ENCODE measurements around the gene PKNOX2. TPM values are rescaled to one million over a fixed set of nuclear protein-coding genes. Genes with fewer than 3 reads are reported as not detected.

The PKNOX2 gene
- total RNA-seq, 4 donors from 2014 or later = 0.40 to 5.9 (median 1.1) TPM; not detected in 1

DNA sequence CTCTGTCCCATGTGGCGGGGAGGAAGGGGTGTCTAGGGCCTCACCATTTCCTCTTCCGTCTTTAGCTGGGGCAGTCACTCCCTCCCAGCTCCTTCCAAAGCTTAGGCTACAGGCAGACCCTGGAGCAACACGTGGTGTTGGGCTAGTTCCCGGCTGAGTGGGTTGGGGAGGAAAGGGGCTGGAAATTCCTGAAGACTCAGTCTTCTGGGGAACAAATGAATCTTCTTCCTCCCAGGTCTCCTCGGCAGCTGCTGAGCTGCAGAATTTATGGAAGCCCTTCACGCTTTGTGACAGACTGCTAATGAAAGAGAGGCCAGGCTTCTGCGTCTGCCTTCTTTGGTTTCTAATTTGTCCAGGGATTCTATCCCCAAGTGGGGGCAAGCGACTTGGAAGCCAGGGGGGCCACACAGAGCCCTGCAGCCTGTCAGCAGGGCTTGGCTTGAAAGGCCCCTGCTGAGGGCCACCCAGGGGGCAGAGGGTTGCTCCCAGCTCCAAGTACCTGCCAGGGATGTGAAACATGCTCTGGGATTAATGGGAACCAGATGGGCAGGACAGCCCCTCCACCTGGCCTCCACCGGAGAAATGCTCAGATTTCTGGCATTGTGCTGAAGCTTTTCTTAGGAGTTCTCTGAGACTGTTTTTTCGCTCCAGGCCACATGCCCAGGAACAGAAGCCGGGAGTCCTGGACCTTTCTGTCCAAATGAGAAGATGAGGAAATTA is 123.1 kb downstream of the PKNOX2 start:
- H3K4me3 ChIP-seq = no peak overlapping the region
- H3K27ac ChIP-seq = no peak overlapping the region
- intact Hi-C loops (cut with DNase I) = no loop called here
- 48 to 75% methylated on average over 5 to 7 of the region's 11 CpGs for WGBS, 2 donors
- no peaks in the 10 kb centered on the region for H3K36me3 ChIP-seq
- TF ChIP-seq, protein P1, sequence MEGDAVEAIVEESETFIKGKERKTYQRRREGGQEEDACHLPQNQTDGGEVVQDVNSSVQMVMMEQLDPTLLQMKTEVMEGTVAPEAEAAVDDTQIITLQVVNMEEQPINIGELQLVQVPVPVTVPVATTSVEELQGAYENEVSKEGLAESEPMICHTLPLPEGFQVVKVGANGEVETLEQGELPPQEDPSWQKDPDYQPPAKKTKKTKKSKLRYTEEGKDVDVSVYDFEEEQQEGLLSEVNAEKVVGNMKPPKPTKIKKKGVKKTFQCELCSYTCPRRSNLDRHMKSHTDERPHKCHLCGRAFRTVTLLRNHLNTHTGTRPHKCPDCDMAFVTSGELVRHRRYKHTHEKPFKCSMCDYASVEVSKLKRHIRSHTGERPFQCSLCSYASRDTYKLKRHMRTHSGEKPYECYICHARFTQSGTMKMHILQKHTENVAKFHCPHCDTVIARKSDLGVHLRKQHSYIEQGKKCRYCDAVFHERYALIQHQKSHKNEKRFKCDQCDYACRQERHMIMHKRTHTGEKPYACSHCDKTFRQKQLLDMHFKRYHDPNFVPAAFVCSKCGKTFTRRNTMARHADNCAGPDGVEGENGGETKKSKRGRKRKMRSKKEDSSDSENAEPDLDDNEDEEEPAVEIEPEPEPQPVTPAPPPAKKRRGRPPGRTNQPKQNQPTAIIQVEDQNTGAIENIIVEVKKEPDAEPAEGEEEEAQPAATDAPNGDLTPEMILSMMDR (IDR thresholded peaks at IDR 0.05) = no peak
- TF ChIP-seq POLR2A (IDR thresholded peaks at IDR 0.05) = no peak
- H3K4me1 ChIP-seq = peaks cover 0 to 10% (median 0%) of the 10 kb centered on the region in 3 donors
- DNase-seq = no peak
- H3K9me3 ChIP-seq = no peaks in the 10 kb centered on the region
- peaks cover 0 to 5% (median 0%) of the 10 kb centered on the region in 4 donors for H3K27me3 ChIP-seq

DNA sequence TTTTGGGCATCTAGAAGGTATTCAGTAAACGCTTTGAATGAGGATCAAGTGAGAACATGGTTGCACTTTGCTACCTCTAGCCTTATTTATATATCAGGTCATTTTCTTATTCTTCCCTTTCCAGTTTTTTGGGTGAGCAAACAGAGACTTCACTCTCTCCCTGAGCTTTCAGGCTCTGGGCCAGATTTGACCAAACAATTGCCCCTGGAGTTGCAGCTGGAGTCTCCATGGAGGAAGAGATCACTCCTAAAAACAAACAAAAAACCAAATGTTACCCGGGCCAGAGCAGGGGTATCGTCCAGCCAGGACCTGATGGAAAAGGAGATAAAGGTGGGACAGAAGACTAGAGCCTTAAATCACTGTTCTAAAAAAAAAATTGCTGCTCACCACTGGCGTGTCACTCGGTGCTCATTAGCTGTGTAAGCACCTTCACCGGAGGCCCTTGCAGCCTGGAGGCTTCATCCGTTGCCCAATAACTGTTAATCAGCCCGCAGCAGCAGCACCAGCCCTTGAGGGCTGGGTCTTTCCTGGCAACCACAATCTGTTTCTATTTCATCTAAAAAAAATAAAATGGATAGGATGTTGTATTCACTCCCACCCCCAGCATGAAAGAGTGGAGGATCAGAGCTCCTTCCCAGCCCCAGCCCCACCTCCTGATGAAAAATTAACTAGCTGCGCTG is 125.0 kb downstream of the PKNOX2 start:
- no peaks in the 10 kb centered on the region for H3K36me3 ChIP-seq
- no peak overlapping the region for H3K4me3 ChIP-seq
- no peaks in the 10 kb centered on the region for H3K9me3 ChIP-seq
- TF ChIP-seq, protein P1 (IDR thresholded peaks at IDR 0.05) = no peak
- TF ChIP-seq POLR2A (IDR thresholded peaks at IDR 0.05) = no peak
- H3K27me3 ChIP-seq = peaks cover 0 to 5% (median 0%) of the 10 kb centered on the region in 4 donors
- WGBS, 2 donors = 55 to 69% methylated on average over 8 of the region's 9 CpGs
- intact Hi-C loops (cut with DNase I) = no loop called here
- DNase-seq = no peak
- H3K27ac ChIP-seq = no peak overlapping the region
- peaks cover 0 to 10% (median 0%) of the 10 kb centered on the region in 3 donors for H3K4me1 ChIP-seq

DNA sequence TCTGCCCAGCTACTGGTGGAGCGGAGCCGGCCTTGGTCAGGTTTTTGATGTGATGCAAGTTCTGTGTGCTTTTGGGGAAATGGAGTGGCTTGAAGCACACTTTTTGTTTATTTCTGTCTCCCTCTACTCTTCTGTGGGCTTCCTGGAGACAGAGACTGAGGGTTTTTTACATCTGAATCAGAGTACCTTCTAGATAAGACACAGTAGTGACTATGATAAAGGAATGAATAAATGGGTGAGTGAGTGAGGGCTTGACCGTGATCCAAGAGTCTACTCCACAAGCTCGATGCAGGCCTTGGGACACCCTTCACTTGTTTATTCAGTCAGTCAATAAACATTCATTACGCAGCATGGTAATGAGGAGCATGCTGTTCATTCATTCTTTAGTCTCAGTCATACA is 125.7 kb downstream of the PKNOX2 start:
- peaks cover 0 to 10% (median 0%) of the 10 kb centered on the region in 3 donors for H3K4me1 ChIP-seq
- no peak overlapping the region for H3K4me3 ChIP-seq
- TF ChIP-seq, protein P1 (IDR thresholded peaks at IDR 0.05) = no peak
- no peak for TF ChIP-seq POLR2A (IDR thresholded peaks at IDR 0.05)
- intact Hi-C loops (cut with DNase I) = no loop called here
- 87 to 90% methylated on average over 5 of the region's 5 CpGs for WGBS, 2 donors
- no peaks in the 10 kb centered on the region for H3K36me3 ChIP-seq
- peaks cover 0 to 5% (median 0%) of the 10 kb centered on the region in 4 donors for H3K27me3 ChIP-seq
- no peak for DNase-seq
- H3K9me3 ChIP-seq = no peaks in the 10 kb centered on the region
- no peak overlapping the region for H3K27ac ChIP-seq

DNA sequence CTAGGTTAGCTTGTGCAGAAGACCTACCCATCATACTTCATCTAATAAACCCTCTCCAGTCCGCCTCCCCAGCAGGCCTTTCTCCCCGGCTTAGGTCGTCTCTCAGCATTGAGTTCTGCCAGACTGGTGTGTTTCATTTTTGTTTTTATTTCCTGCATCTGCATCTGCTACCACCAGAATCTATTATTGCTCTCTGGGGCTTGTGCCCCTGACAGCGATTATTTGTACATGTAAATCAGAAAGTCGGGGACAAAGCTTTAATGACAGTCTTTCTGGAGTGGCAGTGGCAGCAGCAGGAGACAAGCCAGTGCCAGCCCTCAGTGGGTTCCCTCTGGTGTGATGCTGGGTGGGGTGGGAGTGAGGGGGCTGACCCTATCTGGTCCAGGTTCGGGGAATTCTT is 127.5 kb downstream of the PKNOX2 start:
- no peaks in the 10 kb centered on the region for H3K36me3 ChIP-seq
- no peak overlapping the region for H3K27ac ChIP-seq
- no peaks in the 10 kb centered on the region for H3K9me3 ChIP-seq
- peaks cover 0 to 5% (median 0%) of the 10 kb centered on the region in 4 donors for H3K27me3 ChIP-seq
- TF ChIP-seq POLR2A (IDR thresholded peaks at IDR 0.05) = no peak
- TF ChIP-seq, protein P1 (IDR thresholded peaks at IDR 0.05) = no peak
- no peak overlapping the region for H3K4me3 ChIP-seq
- intact Hi-C loops (cut with DNase I) = no loop called here
- peaks cover 0 to 7% (median 0%) of the 10 kb centered on the region in 3 donors for H3K4me1 ChIP-seq
- WGBS, 2 donors = 81 to 85% methylated on average over 4 to 6 of the region's 6 CpGs
- DNase-seq = no peak

DNA sequence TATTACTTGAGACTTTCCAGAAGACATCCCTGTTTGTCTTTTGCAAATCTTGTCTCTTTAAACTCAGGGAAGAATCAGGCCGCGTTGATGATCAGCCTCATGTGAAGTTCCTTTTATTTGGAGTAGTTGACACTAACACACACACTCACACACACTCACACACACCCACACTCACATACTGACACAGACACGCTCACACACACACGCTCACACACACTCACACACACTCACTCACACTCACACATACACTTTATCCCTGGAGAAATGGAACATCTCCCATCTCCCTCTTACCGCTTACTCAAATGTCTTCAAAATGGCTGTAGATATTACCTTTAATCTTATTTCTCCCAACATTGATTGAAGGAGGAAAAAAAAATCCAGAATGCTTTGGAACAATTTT is 129.0 kb downstream of the PKNOX2 start:
- DNase-seq = no peak
- TF ChIP-seq, protein P1 (IDR thresholded peaks at IDR 0.05) = no peak
- no peak for TF ChIP-seq POLR2A (IDR thresholded peaks at IDR 0.05)
- 58 to 74% methylated on average over 5 of the region's 5 CpGs for WGBS, 2 donors
- Histone ChIP-seq H3K27ac (no peak overlapping the region), H3K27me3 (peaks cover 0 to 5% (median 0%) of the 10 kb centered on the region in 4 donors), H3K9me3 (no peaks in the 10 kb centered on the region), H3K36me3 (no peaks in the 10 kb centered on the region), H3K4me3 (no peak overlapping the region), H3K4me1 (no peaks in the 10 kb centered on the region)
- intact Hi-C loops (cut with DNase I) = no loop called here

Measured in esophagus squamous epithelium (tissue), 5 donors.